ENCODE measurements around the gene MLH3.

MLH3 gene

DNA sequence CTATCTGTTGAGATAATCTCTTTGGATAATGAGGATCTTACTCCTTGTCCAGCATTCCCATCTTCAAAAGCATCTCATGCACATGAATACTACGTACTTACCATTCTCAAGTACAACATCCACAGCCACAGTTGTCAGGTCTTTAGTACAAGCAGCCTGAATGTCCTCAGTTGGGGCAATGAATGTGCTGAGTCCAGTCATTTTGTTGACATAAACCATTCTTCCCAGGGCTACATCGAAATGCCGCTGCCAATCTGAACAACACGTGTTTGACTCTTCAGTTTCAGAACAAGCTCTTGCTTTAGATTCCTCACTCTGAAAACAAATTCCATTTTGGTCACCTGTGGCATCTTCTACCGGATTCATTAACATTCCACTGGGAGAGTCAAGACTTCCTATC lies 5.0 kb downstream of the MLH3 start:
- POLR2A ChIA-PET, result interaction anchor here (0.6 kb wide), 1 partner anchor 109 kb away, joined by 4 read pairs; no protein-coding TSS in a partner anchor
- no peak for DNase-seq (ENCODE audit: extremely low spot score)
- CTCF ChIA-PET, result no interaction called here
- TF ChIP-seq, protein P1, sequence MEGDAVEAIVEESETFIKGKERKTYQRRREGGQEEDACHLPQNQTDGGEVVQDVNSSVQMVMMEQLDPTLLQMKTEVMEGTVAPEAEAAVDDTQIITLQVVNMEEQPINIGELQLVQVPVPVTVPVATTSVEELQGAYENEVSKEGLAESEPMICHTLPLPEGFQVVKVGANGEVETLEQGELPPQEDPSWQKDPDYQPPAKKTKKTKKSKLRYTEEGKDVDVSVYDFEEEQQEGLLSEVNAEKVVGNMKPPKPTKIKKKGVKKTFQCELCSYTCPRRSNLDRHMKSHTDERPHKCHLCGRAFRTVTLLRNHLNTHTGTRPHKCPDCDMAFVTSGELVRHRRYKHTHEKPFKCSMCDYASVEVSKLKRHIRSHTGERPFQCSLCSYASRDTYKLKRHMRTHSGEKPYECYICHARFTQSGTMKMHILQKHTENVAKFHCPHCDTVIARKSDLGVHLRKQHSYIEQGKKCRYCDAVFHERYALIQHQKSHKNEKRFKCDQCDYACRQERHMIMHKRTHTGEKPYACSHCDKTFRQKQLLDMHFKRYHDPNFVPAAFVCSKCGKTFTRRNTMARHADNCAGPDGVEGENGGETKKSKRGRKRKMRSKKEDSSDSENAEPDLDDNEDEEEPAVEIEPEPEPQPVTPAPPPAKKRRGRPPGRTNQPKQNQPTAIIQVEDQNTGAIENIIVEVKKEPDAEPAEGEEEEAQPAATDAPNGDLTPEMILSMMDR (IDR thresholded peaks at IDR 0.05; ENCODE audit: control extremely low read depth, extremely low read depth, low read depth, missing control alignments), result no peak

DNA sequence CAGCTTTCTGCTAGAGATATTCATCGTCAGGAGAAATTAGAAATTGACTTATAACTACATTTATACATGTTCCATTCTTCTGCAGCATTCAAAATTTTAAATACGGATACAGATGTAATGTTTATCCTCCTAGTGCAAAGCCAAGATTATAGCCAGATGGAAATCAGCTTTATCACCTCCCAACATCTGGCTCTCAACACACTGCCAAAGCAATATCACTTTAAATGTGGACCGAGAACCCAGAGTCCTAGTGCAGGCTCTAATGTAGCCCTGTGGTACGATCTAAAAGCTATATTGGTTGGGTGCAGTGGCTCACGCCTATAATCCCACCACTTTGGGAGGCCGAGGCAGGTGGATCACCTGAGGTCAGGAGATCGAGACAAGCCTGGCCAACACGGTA lies 6.5 kb downstream of the MLH3 start:
- ChIA-PET POLR2A (no interaction called here), CTCF (interaction anchor here (1.0 kb wide), 1 partner anchor 14 kb away, joined by 3 read pairs; no protein-coding TSS in a partner anchor)
- TF ChIP-seq, protein P1 (IDR thresholded peaks at IDR 0.05; ENCODE audit: control extremely low read depth, extremely low read depth, low read depth, missing control alignments), result no peak
- no peak for DNase-seq (ENCODE audit: extremely low spot score)

DNA sequence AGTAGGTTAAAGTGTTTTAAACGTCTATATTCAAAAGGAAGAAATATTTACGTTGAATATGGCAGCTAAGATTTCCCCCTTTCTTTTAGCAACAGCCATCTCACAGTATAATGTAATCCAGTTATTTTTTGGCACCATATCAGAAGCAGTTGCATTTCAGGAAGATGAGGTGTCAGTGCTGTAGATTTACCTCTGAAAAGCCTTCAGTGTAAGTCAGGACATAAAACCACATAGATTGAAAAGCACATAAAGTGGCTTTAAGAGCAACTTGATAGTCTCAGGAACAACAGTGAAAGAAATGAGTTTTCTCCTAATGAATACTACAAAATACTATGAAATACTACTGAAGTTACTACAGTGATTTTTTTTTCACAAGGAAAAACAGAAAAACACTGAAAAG lies 6.9 kb downstream of the MLH3 start:
- POLR2A ChIA-PET, result no interaction called here
- TF ChIP-seq, protein P1 (IDR thresholded peaks at IDR 0.05; ENCODE audit: control extremely low read depth, extremely low read depth, low read depth, missing control alignments), result no peak
- no peak for DNase-seq (ENCODE audit: extremely low spot score)
- CTCF ChIA-PET, result interaction anchor here (1.0 kb wide), 1 partner anchor 14 kb away, joined by 3 read pairs; no protein-coding TSS in a partner anchor

DNA sequence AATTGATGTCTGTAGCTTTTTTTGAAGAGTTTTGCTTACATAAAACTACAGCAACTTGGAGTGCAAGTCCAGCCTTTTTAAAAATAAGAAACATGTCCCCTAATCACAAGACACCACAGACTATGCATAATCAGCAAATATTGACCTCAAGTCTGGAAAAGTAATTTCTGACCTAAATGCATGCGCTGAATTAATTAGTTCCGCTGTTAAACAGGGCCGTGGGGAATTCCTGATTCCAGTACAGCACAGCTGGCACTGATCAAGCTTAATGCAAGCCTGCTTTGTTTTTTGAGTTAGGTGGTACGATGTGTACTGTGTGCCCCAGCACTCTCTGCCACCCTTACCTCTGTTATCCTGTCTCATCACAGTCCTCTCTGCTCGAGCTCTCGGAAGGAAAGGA lies 9.2 kb downstream of the MLH3 start:
- ChIA-PET POLR2A (no interaction called here), CTCF (no interaction called here)
- no peak for DNase-seq (ENCODE audit: extremely low spot score)
- TF ChIP-seq, protein P1 (IDR thresholded peaks at IDR 0.05; ENCODE audit: control extremely low read depth, extremely low read depth, low read depth, missing control alignments), result no peak

DNA sequence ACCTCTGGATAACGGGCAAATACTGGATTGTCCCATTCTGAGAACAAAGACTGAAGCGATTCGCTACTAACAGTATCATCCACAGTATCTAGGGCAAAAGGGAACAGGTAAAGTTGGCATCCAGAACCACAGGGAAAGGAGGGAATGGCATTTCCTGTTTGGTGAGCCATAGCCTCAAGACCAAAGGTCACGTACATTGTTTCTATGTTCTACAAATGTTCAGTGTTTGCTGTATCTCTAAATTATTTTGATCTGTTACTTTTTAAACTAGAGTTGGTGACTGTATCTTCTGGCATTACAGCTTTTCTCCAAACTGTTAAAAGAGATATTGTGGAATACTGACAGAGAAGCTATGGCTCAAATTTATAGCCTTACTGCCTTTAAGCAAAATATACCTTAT lies 9.7 kb downstream of the MLH3 start:
- TF ChIP-seq, protein P1 (IDR thresholded peaks at IDR 0.05; ENCODE audit: control extremely low read depth, extremely low read depth, low read depth, missing control alignments), result no peak
- ChIA-PET CTCF (no interaction called here), POLR2A (no interaction called here)
- no peak for DNase-seq (ENCODE audit: extremely low spot score)

DNA sequence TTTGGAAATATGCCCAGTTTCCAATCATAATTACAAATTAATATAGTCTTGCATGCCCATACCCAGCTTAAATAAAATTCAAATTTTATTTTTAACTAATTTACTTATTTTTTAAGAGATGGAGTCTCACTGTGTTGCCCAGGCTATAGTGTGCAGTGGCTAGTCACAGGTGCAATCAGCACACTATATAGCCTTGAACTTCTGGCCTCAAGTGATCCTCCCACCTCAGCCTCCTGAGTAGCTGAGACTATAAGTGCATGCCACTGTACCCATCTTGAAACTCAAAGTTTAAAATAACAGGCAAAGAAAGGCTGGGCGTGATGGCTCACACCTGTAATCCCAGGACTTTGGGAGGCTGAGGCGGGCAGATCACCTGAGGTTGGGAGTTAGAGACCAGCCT lies 10.3 kb downstream of the MLH3 start:
- ChIA-PET CTCF (interaction anchor here (1.2 kb wide), 1 partner anchor 8 kb away, joined by 4 read pairs; no protein-coding TSS in a partner anchor), POLR2A (no interaction called here)
- DNase-seq (ENCODE audit: extremely low spot score), result no peak
- TF ChIP-seq, protein P1 (IDR thresholded peaks at IDR 0.05; ENCODE audit: control extremely low read depth, extremely low read depth, low read depth, missing control alignments), result no peak

DNA sequence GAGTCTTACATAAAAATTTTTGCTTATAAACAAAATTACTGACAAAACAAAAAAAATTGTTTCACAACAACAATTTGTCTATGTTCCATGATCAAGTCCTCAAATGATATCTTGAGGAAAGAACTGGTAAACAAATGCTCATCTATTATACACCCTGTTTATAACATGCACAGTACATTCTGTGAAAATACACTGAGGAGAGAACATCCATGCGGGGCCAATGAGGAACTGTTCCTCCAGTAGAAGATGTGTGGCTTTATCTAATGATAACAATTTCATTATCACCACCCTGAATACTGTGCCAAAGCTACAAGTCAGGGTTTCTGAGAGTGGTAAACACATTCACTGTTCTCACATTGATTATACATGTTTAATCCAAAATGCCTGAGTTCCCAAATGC lies 10.8 kb downstream of the MLH3 start:
- TF ChIP-seq, protein P1 (IDR thresholded peaks at IDR 0.05; ENCODE audit: control extremely low read depth, extremely low read depth, low read depth, missing control alignments), result no peak
- CTCF ChIA-PET, result interaction anchor here (1.2 to 1.5 kb wide), 2 partner anchors 8 to 22 kb away, joined by 3 to 4 read pairs; no protein-coding TSS in a partner anchor
- no peak for DNase-seq (ENCODE audit: extremely low spot score)
- POLR2A ChIA-PET, result no interaction called here
